Lower leg skin (tissue), 3 donors: ENCODE results near the gene STXBP5L.

Source experiments
- POLR2A ChIP-seq, 2 donors: fragments of 450-650 bp; IDR thresholded peaks; one replicate each; pipeline ENCODE4 v1.6.1; 2016 to 2017; ENCODE audit warnings: antibody characterized with exemption in 2 of 2, mild to moderate bottlenecking in 1 of 2, moderate library complexity in 1 of 2
- TF ChIP-seq, protein P1 (sequence below), 3 donors: fragments of 450-650 bp; IDR thresholded peaks; one replicate each; pipeline ENCODE4 v1.5.1; 2016; ENCODE audit warnings: antibody characterized with exemption in 3 of 3, mild to moderate bottlenecking in 3 of 3, moderate library complexity in 2 of 3

DNA sequence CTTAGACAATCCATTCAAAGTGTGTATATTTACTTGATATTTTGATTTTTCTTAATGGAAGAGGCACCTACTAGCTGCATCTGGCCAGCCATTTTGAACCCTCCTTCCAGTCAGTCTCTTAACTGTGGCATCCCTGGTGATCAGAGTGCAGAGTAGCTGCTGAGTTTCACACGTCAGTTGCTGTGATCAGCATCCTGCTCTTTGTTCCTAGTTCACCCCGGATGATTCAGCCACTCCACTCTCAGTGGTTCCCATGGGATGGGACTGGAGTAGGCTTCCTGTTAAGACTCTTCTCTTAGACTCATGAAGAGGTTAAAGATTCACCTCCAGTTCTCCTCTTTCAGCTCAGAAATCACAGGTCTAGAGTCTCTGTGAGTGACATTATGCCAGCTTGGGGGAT, 75.8 kb downstream of the STXBP5L start:
- TF ChIP-seq, protein P1, sequence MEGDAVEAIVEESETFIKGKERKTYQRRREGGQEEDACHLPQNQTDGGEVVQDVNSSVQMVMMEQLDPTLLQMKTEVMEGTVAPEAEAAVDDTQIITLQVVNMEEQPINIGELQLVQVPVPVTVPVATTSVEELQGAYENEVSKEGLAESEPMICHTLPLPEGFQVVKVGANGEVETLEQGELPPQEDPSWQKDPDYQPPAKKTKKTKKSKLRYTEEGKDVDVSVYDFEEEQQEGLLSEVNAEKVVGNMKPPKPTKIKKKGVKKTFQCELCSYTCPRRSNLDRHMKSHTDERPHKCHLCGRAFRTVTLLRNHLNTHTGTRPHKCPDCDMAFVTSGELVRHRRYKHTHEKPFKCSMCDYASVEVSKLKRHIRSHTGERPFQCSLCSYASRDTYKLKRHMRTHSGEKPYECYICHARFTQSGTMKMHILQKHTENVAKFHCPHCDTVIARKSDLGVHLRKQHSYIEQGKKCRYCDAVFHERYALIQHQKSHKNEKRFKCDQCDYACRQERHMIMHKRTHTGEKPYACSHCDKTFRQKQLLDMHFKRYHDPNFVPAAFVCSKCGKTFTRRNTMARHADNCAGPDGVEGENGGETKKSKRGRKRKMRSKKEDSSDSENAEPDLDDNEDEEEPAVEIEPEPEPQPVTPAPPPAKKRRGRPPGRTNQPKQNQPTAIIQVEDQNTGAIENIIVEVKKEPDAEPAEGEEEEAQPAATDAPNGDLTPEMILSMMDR (IDR thresholded peaks at IDR 0.05), result no peak
- TF ChIP-seq POLR2A (IDR thresholded peaks at IDR 0.05), result no peak
